ENCODE measurements around the gene TMPRSS4.

DNA sequence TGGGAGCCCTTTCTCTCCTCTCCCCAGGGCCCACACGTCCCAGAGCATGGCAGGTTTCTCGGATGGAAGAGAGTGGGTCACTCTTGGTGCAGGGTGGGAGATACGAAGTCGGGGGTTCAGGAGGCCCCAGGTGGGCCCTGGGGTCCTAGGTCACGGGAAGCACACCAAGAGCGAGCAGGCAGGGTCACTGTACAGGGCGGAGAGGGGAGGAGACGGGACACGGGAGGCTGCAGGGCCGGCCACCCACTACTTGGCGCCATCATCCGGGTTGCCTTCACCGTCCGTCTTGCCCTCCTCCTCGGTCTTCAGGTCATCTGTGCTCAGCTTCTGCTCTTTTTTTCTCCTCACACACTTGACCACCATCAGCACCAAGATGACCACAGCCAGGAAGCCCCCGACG is 89.8 kb downstream of the TMPRSS4 start:
- no peak for TF ChIP-seq CTCF (IDR thresholded peaks at IDR 0.05)
- no peak for TF ChIP-seq POLR2AphosphoS5 (IDR thresholded peaks at IDR 0.05)
- no peak for TF ChIP-seq POLR2A (IDR thresholded peaks at IDR 0.05)

All from breast epithelium (tissue), 3 donors.